NT2/D1 (cell line): ENCODE measurements around the gene CPN1.

Experiments
- SUZ12 ChIP-seq: IDR thresholded peaks from 2 replicates; pipeline ENCODE4 v1.6.1; 2011; ENCODE audit not compliant: insufficient read length, insufficient read depth; ENCODE audit errors: extremely low read depth
- YY1 ChIP-seq: IDR thresholded peaks from 2 replicates; pipeline ENCODE4 v1.6.1; 2011; ENCODE audit not compliant: insufficient read length, insufficient read depth
- ZNF274 ChIP-seq: IDR thresholded peaks from 2 replicates; pipeline ENCODE4 v1.6.1; 2011; ENCODE audit warnings: mild to moderate bottlenecking, low read depth, low read length

DNA sequence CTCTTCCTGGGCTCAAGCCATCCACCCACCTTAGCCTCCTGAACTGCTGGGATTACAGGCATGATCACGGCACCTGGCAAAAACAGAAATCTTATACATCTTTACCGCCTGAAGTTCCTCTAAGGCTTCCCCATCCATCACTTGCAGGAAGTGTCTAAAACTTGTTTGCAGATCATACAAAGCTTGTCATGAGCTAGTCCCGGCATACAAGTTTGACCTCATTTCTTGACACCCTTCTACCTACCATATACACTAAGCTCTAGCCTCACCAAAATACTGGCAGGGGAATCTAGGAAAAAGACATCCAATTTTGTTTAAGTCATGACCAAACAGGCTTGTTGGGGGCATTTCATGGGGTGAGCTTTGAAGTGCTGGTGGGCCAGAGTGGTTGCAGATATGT lies 86.4 kb downstream of the CPN1 start:
- TF ChIP-seq YY1 (no peak), ZNF274 (no peak), SUZ12 (no peak)
